ENCODE results near the gene ARHGAP26. TPM values are rescaled to one million over a fixed set of nuclear protein-coding genes. Genes with fewer than 3 reads are reported as not detected.

Gene ARHGAP26
- total and polyA plus RNA-seq, 2 of the 4 experiments (the other 2 are of a cell fraction), result 0.54 to 0.56 TPM

DNA sequence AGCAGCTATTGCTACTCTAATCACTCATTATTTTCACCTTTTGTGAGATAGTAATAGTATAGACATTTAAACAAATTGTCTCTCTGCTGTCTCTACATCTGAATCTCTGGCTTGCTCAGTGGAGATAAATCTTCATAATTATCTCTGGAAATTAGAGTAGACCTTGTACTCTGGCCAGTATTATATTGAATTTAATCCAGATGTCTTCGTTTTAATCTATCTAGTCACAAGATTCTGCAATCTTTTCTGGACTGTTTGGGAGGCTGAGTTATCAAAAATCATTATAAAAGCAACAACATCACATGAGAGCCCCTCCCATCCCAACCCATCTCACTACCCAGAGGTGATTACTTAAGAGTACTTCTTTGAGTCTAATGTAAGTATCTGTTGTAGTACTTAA is 19.0 kb downstream of the ARHGAP26 start:
- Histone ChIP-seq H3K4me2 (ENCODE audit: low read depth, low read length) (no peak overlapping the region), H3K9me3 (ENCODE audit: control insufficient read depth, insufficient read depth, low read length) (no peaks in the 10 kb centered on the region), H3K9ac (ENCODE audit: low read depth, low read length) (no peak overlapping the region), H3K27me3 (ENCODE audit: control insufficient read depth, insufficient read depth, low read length) (peaks cover 18% of the 10 kb centered on the region), H2BK20ac (ENCODE audit: low read depth, low read length) (no peak overlapping the region), H3K27ac (ENCODE audit: insufficient read depth, low read length) (no peak overlapping the region), H2BK120ac (ENCODE audit: low read depth, low read length) (no peak overlapping the region), H2BK15ac (ENCODE audit: low read depth, low read length) (no peak overlapping the region), H4K20me1 (ENCODE audit: insufficient read depth, low read length) (no peaks in the 10 kb centered on the region), H3K14ac (replicated peaks; ENCODE audit: low read depth, low read length) (no peak overlapping the region), H2BK5ac (ENCODE audit: low read depth, low read length, poor library complexity, severe bottlenecking) (no peak overlapping the region), H3K4me3 (ENCODE audit: insufficient read depth, low read depth, low read length) (no peak overlapping the region), H3K4me1 (ENCODE audit: control insufficient read depth, insufficient read depth, low read length) (no peaks in the 10 kb centered on the region; the same call in 1 of the 2 replicates), H2AK5ac (ENCODE audit: low read depth, low read length) (no peak overlapping the region), H4K5ac (ENCODE audit: low read depth, low read length) (no peak overlapping the region), H3K4ac (ENCODE audit: low read depth, low read length) (no peak overlapping the region), H3K56ac (ENCODE audit: extremely low read depth, insufficient read depth, low read length) (no peak overlapping the region), H3K18ac (ENCODE audit: low read depth, low read length) (no peak overlapping the region), H3K79me1 (ENCODE audit: low read depth in 1 of 2, low read length in 2 of 2) (no peaks in the 10 kb centered on the region), H3K36me3 (ENCODE audit: control insufficient read depth, insufficient read depth, low read length) (no peaks in the 10 kb centered on the region), H2AFZ (replicated peaks; ENCODE audit: low read length, poor library complexity) (no peak overlapping the region), H3K23ac (ENCODE audit: low read depth, low read length) (no peak overlapping the region), H2AK9ac (replicated peaks; ENCODE audit: low read depth, low read length, poor library complexity) (no peak overlapping the region), H3K9me1 (ENCODE audit: insufficient read depth, low read length) (no peaks in the 10 kb centered on the region; the same call in 1 of the 2 replicates), H4K91ac (ENCODE audit: insufficient read depth, low read depth, low read length) (no peak overlapping the region), H4K8ac (ENCODE audit: low read depth in 2 of 2, low read length in 2 of 2) (no peak overlapping the region)
- no peak for TF ChIP-seq NFE2L2 (IDR thresholded peaks at IDR 0.05; ENCODE audit: low read depth, low read length)
- no peak for TF ChIP-seq POLR2A (IDR thresholded peaks at IDR 0.05; ENCODE audit: low read depth, low read length)
- TF ChIP-seq CHD1 (IDR thresholded peaks at IDR 0.05; ENCODE audit: low read depth, low read length), result no peak
- no peak for TF ChIP-seq MAZ (IDR thresholded peaks at IDR 0.05; ENCODE audit: borderline replicate concordance, low read depth, low read length)
- no peak for TF ChIP-seq MXI1 (IDR thresholded peaks at IDR 0.05; ENCODE audit: borderline replicate concordance, low read depth, low read length)
- TF ChIP-seq RAD21 (IDR thresholded peaks at IDR 0.05; ENCODE audit: low read length), result no peak
- TF ChIP-seq MAFK (IDR thresholded peaks at IDR 0.05; ENCODE audit: low read depth, low read length), result no peak
- no peak for TF ChIP-seq FOS (IDR thresholded peaks at IDR 0.05; ENCODE audit: low read depth, low read length)
- TF ChIP-seq, protein P1, sequence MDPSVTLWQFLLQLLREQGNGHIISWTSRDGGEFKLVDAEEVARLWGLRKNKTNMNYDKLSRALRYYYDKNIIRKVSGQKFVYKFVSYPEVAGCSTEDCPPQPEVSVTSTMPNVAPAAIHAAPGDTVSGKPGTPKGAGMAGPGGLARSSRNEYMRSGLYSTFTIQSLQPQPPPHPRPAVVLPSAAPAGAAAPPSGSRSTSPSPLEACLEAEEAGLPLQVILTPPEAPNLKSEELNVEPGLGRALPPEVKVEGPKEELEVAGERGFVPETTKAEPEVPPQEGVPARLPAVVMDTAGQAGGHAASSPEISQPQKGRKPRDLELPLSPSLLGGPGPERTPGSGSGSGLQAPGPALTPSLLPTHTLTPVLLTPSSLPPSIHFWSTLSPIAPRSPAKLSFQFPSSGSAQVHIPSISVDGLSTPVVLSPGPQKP (IDR thresholded peaks at IDR 0.05; ENCODE audit: borderline replicate concordance, low read depth, low read length), result no peak
- no peak for TF ChIP-seq CEBPB (IDR thresholded peaks at IDR 0.05; ENCODE audit: low read depth, low read length)
- TF ChIP-seq, protein P2, sequence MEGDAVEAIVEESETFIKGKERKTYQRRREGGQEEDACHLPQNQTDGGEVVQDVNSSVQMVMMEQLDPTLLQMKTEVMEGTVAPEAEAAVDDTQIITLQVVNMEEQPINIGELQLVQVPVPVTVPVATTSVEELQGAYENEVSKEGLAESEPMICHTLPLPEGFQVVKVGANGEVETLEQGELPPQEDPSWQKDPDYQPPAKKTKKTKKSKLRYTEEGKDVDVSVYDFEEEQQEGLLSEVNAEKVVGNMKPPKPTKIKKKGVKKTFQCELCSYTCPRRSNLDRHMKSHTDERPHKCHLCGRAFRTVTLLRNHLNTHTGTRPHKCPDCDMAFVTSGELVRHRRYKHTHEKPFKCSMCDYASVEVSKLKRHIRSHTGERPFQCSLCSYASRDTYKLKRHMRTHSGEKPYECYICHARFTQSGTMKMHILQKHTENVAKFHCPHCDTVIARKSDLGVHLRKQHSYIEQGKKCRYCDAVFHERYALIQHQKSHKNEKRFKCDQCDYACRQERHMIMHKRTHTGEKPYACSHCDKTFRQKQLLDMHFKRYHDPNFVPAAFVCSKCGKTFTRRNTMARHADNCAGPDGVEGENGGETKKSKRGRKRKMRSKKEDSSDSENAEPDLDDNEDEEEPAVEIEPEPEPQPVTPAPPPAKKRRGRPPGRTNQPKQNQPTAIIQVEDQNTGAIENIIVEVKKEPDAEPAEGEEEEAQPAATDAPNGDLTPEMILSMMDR (conservative IDR thresholded peaks at IDR 0.05; ENCODE audit: low read depth, low read length), result no peak
- no peak for TF ChIP-seq RFX5 (IDR thresholded peaks at IDR 0.05; ENCODE audit: low read depth, low read length)
- TF ChIP-seq RCOR1 (IDR thresholded peaks at IDR 0.05; ENCODE audit: insufficient replicate concordance, low read length), result no peak
- no peak for TF ChIP-seq BHLHE40 (IDR thresholded peaks at IDR 0.05; ENCODE audit: low read depth, low read length)
- ChIA-PET POLR2A (ENCODE audit: unreplicated experiment) (no interaction called here), CTCF (no interaction called here)
- dilution Hi-C loops (cut with HindIII; ENCODE audit: low sequenced_read_pairs, unreplicated experiment) (no loop called here), in situ Hi-C loops (cut with MboI; ENCODE audit: low sequenced_read_pairs) (no loop called here), intact Hi-C loops (cut with micrococcal nuclease) (no loop called here)
- DNase-seq (no peak), ATAC-seq (ENCODE audit: low read depth) (no peak)
- no CpG with 5 or more reads among the region's 1 CpG for WGBS, 2 experiments (ENCODE audit: extremely low coverage in 2 of 2, insufficient read length in 1 of 2)
- BruUV-seq (replicated peaks), result no TSS peak
